ENCODE measurements around the gene PTPRM.

DNA sequence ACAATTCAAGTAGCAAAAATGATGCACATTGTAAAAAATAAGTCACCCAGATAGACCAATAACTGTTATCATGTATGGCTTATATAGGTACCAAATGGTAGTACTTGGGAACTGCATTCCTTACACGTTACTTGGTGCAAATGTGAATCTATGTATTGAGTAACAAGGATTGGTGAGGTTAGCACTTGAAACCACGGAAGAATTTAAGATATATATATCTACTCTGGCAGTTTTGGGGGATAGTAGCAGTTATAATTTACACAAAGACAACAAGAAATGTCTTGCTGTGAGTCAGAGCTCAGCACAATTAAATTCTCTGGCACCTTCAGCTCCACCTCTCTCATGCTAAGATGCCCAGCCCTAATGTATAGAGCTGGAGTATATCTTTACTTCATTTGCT is 682.7 kb downstream of the PTPRM start:
- TF ChIP-seq, protein P1, sequence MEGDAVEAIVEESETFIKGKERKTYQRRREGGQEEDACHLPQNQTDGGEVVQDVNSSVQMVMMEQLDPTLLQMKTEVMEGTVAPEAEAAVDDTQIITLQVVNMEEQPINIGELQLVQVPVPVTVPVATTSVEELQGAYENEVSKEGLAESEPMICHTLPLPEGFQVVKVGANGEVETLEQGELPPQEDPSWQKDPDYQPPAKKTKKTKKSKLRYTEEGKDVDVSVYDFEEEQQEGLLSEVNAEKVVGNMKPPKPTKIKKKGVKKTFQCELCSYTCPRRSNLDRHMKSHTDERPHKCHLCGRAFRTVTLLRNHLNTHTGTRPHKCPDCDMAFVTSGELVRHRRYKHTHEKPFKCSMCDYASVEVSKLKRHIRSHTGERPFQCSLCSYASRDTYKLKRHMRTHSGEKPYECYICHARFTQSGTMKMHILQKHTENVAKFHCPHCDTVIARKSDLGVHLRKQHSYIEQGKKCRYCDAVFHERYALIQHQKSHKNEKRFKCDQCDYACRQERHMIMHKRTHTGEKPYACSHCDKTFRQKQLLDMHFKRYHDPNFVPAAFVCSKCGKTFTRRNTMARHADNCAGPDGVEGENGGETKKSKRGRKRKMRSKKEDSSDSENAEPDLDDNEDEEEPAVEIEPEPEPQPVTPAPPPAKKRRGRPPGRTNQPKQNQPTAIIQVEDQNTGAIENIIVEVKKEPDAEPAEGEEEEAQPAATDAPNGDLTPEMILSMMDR (tag by site-specific recombination; IDR thresholded peaks at IDR 0.05) = no peak
- TF ChIP-seq ZNF10 (tag by site-specific recombination; IDR thresholded peaks at IDR 0.05) = no peak
- no peak for TF ChIP-seq HOXC10 (CRISPR knock-in tag; IDR thresholded peaks at IDR 0.05)
- TF ChIP-seq ZNF404 (tag by site-specific recombination; IDR thresholded peaks at IDR 0.05) = no peak
- TF ChIP-seq SALL2 (tag by site-specific recombination; IDR thresholded peaks at IDR 0.05; ENCODE audit: borderline replicate concordance) = no peak
- TF ChIP-seq ZBTB20 (tag by site-specific recombination; IDR thresholded peaks at IDR 0.05) = no peak
- TF ChIP-seq, protein P2, sequence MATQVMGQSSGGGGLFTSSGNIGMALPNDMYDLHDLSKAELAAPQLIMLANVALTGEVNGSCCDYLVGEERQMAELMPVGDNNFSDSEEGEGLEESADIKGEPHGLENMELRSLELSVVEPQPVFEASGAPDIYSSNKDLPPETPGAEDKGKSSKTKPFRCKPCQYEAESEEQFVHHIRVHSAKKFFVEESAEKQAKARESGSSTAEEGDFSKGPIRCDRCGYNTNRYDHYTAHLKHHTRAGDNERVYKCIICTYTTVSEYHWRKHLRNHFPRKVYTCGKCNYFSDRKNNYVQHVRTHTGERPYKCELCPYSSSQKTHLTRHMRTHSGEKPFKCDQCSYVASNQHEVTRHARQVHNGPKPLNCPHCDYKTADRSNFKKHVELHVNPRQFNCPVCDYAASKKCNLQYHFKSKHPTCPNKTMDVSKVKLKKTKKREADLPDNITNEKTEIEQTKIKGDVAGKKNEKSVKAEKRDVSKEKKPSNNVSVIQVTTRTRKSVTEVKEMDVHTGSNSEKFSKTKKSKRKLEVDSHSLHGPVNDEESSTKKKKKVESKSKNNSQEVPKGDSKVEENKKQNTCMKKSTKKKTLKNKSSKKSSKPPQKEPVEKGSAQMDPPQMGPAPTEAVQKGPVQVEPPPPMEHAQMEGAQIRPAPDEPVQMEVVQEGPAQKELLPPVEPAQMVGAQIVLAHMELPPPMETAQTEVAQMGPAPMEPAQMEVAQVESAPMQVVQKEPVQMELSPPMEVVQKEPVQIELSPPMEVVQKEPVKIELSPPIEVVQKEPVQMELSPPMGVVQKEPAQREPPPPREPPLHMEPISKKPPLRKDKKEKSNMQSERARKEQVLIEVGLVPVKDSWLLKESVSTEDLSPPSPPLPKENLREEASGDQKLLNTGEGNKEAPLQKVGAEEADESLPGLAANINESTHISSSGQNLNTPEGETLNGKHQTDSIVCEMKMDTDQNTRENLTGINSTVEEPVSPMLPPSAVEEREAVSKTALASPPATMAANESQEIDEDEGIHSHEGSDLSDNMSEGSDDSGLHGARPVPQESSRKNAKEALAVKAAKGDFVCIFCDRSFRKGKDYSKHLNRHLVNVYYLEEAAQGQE (tag by site-specific recombination; IDR thresholded peaks at IDR 0.05) = no peak
- TF ChIP-seq YY1 (tag by site-specific recombination; IDR thresholded peaks at IDR 0.05) = no peak
- TF ChIP-seq TRIM28 (IDR thresholded peaks at IDR 0.05; ENCODE audit: borderline replicate concordance, low read length) = no peak
- no peak for TF ChIP-seq ZNF560 (tag by site-specific recombination; IDR thresholded peaks at IDR 0.05; ENCODE audit: borderline replicate concordance)
- TF ChIP-seq, protein P3, sequence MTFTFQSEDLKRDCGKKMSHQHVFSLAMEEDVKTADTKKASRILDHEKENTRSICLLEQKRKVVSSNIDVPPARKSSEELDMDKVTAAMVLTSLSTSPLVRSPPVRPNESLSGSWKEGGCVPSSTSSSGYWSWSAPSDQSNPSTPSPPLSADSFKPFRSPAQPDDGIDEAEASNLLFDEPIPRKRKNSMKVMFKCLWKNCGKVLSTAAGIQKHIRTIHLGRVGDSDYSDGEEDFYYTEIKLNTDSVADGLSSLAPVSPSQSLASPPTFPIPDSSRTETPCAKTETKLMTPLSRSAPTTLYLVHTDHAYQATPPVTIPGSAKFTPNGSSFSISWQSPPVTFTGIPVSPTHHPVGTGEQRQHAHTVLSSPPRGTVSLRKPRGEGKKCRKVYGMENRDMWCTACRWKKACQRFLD (tag by site-specific recombination; IDR thresholded peaks at IDR 0.05) = no peak

Measured in HEK293 (cell line).